Fibroblast of pulmonary artery (primary cell): ENCODE data around the gene KRT10.

Source experiments
- DNase-seq: peaks from one replicate; pipeline ENCODE4 v3.0.0-alpha.2; 2010; ENCODE audit warnings: low read depth
- H3K4me3 ChIP-seq: replicated peaks from 2 replicates; pipeline ENCODE4 v1.5.1; 2011; ENCODE audit warnings: low read depth, mild to moderate bottlenecking, control low read depth, low read length, moderate library complexity
- TF ChIP-seq, protein P1 (sequence below): IDR thresholded peaks from 2 replicates; pipeline ENCODE4 v1.5.1; 2011; ENCODE audit warnings: mild to moderate bottlenecking, control low read depth, low read length, inconsistent platforms; ENCODE audit errors: missing control alignments

KRT10 gene

DNA sequence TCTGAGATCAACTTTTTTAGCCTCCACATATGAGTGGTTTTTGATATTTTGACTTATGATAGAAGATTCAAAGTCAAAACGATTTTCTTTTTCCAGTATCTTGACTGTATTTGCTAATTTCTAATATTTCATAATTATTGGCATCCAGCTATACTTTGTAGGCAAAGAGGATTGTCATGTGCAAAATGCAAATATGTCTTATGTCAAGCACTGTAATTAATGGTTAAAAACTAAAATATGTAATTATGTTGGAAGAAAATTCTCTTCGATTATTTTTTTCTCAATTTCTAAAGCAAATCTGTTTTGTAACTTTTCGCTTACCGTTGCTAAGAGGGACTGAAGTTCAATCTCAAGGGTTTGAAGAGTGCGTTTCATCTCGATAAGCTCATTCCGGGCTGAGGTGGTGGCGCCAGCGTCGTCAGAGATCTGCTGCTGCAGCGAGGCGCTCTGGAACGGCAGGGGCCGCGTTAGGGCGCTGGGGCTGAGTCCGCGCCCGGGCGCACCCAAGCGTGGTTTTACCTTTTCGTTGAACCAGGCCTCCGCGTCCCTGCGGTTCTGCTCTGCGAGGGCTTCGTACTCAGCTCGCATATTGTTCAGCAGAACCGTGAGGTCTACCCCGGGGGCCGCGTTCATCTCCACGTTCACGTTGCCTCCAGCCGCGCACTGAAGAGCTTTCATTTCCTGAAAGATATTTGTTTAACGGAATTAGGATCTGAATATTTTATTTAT, 43.1 kb downstream of the KRT10 start:
- no peak for DNase-seq
- no peak overlapping the region for H3K4me3 ChIP-seq
- TF ChIP-seq, protein P1, sequence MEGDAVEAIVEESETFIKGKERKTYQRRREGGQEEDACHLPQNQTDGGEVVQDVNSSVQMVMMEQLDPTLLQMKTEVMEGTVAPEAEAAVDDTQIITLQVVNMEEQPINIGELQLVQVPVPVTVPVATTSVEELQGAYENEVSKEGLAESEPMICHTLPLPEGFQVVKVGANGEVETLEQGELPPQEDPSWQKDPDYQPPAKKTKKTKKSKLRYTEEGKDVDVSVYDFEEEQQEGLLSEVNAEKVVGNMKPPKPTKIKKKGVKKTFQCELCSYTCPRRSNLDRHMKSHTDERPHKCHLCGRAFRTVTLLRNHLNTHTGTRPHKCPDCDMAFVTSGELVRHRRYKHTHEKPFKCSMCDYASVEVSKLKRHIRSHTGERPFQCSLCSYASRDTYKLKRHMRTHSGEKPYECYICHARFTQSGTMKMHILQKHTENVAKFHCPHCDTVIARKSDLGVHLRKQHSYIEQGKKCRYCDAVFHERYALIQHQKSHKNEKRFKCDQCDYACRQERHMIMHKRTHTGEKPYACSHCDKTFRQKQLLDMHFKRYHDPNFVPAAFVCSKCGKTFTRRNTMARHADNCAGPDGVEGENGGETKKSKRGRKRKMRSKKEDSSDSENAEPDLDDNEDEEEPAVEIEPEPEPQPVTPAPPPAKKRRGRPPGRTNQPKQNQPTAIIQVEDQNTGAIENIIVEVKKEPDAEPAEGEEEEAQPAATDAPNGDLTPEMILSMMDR: no peak

DNA sequence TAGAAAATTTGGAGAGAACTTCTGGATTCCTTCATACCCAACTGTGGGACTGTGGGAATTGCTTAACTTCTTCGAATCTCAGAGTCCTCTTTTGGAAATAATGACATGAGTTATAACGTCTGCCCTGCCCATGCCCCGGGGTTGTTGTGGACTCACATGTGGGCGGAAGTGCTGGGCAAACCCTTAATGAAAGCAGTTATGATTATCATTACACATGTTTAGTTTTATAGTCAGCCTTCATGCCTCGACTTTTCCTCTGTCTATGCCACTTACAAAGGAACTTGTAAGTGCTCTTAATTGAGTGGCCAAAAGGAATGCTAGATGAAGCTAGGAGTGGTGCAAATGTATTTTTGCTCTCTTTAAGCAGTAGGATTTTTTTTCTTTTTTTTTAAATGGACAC, 44.0 kb downstream of the KRT10 start:
- DNase-seq: no peak
- TF ChIP-seq, protein P1: no peak

DNA sequence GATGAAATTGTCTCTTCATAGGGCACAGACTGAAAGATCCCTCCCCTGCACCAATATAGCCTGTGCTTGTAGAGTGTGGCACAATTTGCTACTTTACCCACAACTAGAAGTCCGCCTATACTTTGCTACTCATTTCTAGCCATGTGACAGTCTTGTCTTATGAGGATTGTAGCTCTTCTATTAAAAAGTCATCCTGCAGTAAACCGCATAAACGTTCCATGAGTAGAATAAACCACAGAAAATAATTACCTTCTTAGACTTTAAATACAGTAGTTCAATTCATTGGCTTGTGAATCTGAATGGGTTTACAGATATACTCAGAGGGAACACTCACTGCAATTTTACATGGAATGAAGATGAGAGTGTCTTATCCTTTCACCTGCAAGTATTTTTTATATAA, 44.4 kb downstream of the KRT10 start:
- H3K4me3 ChIP-seq: no peak overlapping the region
- no peak for DNase-seq

More for the DNA sequence above, 44.0 kb downstream of the KRT10 start:
- no peak overlapping the region for H3K4me3 ChIP-seq

DNA sequence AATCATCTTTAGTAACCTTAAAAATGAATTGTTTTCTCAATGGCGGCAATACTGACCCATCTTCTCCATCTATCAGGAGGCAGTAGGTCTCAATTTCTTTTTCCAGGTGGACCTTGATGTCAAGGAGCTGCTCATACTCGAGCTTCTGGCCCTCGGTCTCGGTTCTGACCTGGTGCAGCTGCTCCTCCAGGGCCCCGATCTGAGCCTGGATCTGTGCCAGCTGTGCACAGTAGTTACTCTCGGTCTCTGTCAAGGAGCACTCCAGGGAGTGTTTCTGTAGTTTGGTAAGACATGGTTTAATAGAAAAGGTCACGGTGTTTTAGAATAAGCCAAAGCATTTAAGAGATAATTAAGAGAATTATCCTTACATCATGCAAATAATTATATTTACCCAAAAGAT, 45.0 kb downstream of the KRT10 start:
- no peak for DNase-seq
- no peak overlapping the region for H3K4me3 ChIP-seq
- TF ChIP-seq, protein P1: no peak

More for the DNA sequence above, 44.4 kb downstream of the KRT10 start:
- TF ChIP-seq, protein P1: no peak

DNA sequence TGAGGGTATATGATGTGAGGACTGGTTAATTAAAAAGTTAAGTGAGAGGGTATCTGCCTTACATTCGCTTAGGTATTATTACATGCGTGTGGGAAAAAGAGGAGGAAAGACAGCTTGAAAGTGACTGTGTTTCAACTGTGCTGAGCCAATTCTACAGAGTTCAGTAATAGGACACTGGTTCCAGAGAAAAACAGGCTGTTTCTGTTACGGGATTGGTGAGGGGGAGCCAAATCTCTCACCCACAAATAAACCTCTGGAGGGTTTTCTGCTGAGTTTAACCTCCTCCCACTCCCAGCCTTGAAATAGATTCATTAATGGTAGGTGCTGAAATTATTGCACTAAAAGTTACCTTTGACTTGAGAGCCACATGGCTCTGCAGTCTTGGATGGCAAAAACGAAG, 46.5 kb downstream of the KRT10 start:
- no peak overlapping the region for H3K4me3 ChIP-seq
- TF ChIP-seq, protein P1: no peak
- no peak for DNase-seq

DNA sequence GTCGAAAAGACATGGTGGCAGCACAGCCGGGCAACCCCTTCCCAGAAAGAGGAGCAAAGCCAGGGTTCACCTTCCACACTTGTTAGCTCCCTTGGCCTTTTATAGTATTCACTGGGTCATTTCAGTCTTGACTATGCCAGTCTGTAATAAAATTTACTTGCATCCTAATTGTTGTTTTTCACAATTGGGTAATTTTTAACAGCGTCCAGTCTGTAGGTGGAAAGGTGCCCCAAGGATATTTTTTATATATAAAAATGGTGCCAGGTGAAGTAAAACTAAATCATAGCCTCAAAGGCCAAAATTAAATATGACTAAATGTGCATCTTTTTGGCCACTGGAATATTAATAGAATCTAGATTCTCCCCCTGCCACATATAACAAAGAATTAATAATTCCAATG, 50.3 kb downstream of the KRT10 start, which contains the start of gene KRT26:
TSS of gene KRT26 (minus strand) at position 101 of the 400 bp plus-strand sequence. CDS start at position 13, 88 bp downstream.
- TF ChIP-seq, protein P1: no peak
- no peak for DNase-seq
- no peak within 1 kb of the TSS for H3K4me3 ChIP-seq
